ENCODE data around the gene AMFR.

The AMFR gene

GRCh38 chr16:56354746-56355145, 70.6 kb downstream of the AMFR start:
- H3K36me3 ChIP-seq (ENCODE audit: control insufficient read depth in 2 of 2, insufficient read depth in 1 of 2, low read length in 2 of 2) = no peaks in the 10 kb centered on the region
- peaks cover 4% of the 10 kb centered on the region for H3K4me1 ChIP-seq (ENCODE audit: control insufficient read depth, insufficient read depth, low read length)
- H3K9me3 ChIP-seq (ENCODE audit: control insufficient read depth, insufficient read depth, low read depth, low read length) = no peaks in the 10 kb centered on the region
- no peak overlapping the region for H3K27ac ChIP-seq (ENCODE audit: extremely low read depth, low read depth, low read length)
- ChIA-PET CTCF (interaction anchor here (0.7 to 3.2 kb wide), 3 partner anchors 13 to 24 kb away, joined by 4 to 35 read pairs (median 21); no protein-coding TSS in a partner anchor), POLR2A (no interaction called here)
- TF ChIP-seq ZNF426 (tag by site-specific recombination; IDR thresholded peaks at IDR 0.05) (no peak), ZNF768 (tag by site-specific recombination; IDR thresholded peaks at IDR 0.05) (no peak), ZNF24 (tag by site-specific recombination; IDR thresholded peaks at IDR 0.05) (no peak), ZNF335 (tag by site-specific recombination; conservative IDR thresholded peaks at IDR 0.05) (no peak), ZNF10 (tag by site-specific recombination; IDR thresholded peaks at IDR 0.05) (no peak)
- TF ChIP-seq, protein P1, sequence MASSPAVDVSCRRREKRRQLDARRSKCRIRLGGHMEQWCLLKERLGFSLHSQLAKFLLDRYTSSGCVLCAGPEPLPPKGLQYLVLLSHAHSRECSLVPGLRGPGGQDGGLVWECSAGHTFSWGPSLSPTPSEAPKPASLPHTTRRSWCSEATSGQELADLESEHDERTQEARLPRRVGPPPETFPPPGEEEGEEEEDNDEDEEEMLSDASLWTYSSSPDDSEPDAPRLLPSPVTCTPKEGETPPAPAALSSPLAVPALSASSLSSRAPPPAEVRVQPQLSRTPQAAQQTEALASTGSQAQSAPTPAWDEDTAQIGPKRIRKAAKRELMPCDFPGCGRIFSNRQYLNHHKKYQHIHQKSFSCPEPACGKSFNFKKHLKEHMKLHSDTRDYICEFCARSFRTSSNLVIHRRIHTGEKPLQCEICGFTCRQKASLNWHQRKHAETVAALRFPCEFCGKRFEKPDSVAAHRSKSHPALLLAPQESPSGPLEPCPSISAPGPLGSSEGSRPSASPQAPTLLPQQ (tag by site-specific recombination; IDR thresholded peaks at IDR 0.05) = no peak
- no peak overlapping the region for H3K4me3 ChIP-seq (ENCODE audit: low read depth, low read length)

GRCh38 chr16:56354016-56354415, 71.3 kb downstream of the AMFR start:
- TF ChIP-seq ZNF530 (tag by site-specific recombination; IDR thresholded peaks at IDR 0.05; ENCODE audit: low read depth) (no peak), ZNF423 (tag by site-specific recombination; IDR thresholded peaks at IDR 0.05) (no peak)
- Histone ChIP-seq H3K4me1 (ENCODE audit: control insufficient read depth, insufficient read depth, low read length) (peaks cover 4% of the 10 kb centered on the region), H3K4me3 (ENCODE audit: low read depth, low read length) (no peak overlapping the region), H3K36me3 (ENCODE audit: control insufficient read depth in 2 of 2, insufficient read depth in 1 of 2, low read length in 2 of 2) (no peaks in the 10 kb centered on the region), H3K9me3 (ENCODE audit: control insufficient read depth, insufficient read depth, low read depth, low read length) (no peaks in the 10 kb centered on the region), H3K27ac (ENCODE audit: extremely low read depth, low read depth, low read length) (no peak overlapping the region)
- CTCF ChIA-PET = interaction anchor here (0.6 kb wide), 1 partner anchor 29 kb away, joined by 3 read pairs; no protein-coding TSS in a partner anchor
- POLR2A ChIA-PET = no interaction called here

GRCh38 chr16:56353054-56353921, 72.1 kb downstream of the AMFR start:
- ChIA-PET CTCF (no interaction called here), POLR2A (no interaction called here)
- H3K27ac ChIP-seq (ENCODE audit: extremely low read depth, low read depth, low read length) = no peak overlapping the region
- H3K36me3 ChIP-seq (ENCODE audit: control insufficient read depth in 2 of 2, insufficient read depth in 1 of 2, low read length in 2 of 2) = no peaks in the 10 kb centered on the region
- TF ChIP-seq ZBTB8A (tag by site-specific recombination; IDR thresholded peaks at IDR 0.05) = no peak
- TF ChIP-seq ZBTB11 (tag by site-specific recombination; conservative IDR thresholded peaks at IDR 0.05; ENCODE audit: low read depth) = no peak
- TF ChIP-seq, protein P2, sequence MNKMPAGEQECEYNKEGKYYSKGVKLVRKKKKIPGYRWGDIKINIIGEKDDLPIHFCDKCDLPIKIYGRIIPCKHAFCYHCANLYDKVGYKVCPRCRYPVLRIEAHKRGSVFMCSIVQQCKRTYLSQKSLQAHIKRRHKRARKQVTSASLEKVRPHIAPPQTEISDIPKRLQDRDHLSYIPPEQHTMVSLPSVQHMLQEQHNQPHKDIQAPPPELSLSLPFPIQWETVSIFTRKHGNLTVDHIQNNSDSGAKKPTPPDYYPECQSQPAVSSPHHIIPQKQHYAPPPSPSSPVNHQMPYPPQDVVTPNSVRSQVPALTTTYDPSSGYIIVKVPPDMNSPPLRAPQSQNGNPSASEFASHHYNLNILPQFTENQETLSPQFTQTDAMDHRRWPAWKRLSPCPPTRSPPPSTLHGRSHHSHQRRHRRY (tag by site-specific recombination; IDR thresholded peaks at IDR 0.05) = no peak
- no peak for TF ChIP-seq ZNF404 (tag by site-specific recombination; IDR thresholded peaks at IDR 0.05)
- TF ChIP-seq ZNF221 (tag by site-specific recombination; IDR thresholded peaks at IDR 0.05; ENCODE audit: borderline replicate concordance) = no peak
- no peak for TF ChIP-seq ZNF639 (tag by site-specific recombination; IDR thresholded peaks at IDR 0.05)
- no peak for TF ChIP-seq ZNF777 (tag by site-specific recombination; IDR thresholded peaks at IDR 0.05; ENCODE audit: borderline replicate concordance)
- no peak overlapping the region for H3K4me3 ChIP-seq (ENCODE audit: low read depth, low read length)
- peaks cover 4% of the 10 kb centered on the region for H3K4me1 ChIP-seq (ENCODE audit: control insufficient read depth, insufficient read depth, low read length)
- no peaks in the 10 kb centered on the region for H3K9me3 ChIP-seq (ENCODE audit: control insufficient read depth, insufficient read depth, low read depth, low read length)
